Activated CD4-positive, alpha-beta T cell treated with anti-CD3 and anti-CD28 coated beads, Interleukin-10, Interleukin-2, amounts not matched to agents 100 ng/mL and 50 ng/mL, durations not matched to agents 16 hours and 8 hours (primary cell): Measurements from ENCODE around the gene MAP4.
A peak's percentile ranks its signal among the peaks of the same experiment; 100 is the strongest.
"Not testable (repeated sequence)": the region's sequence is repeated elsewhere in the genome, so short reads cannot be mapped to it uniquely, and the experiment has no call there.

Source experiments
- DNase-seq: peaks from one replicate; pipeline ENCODE4 v3.0.0-alpha.2; 2020

MAP4 gene

DNA sequence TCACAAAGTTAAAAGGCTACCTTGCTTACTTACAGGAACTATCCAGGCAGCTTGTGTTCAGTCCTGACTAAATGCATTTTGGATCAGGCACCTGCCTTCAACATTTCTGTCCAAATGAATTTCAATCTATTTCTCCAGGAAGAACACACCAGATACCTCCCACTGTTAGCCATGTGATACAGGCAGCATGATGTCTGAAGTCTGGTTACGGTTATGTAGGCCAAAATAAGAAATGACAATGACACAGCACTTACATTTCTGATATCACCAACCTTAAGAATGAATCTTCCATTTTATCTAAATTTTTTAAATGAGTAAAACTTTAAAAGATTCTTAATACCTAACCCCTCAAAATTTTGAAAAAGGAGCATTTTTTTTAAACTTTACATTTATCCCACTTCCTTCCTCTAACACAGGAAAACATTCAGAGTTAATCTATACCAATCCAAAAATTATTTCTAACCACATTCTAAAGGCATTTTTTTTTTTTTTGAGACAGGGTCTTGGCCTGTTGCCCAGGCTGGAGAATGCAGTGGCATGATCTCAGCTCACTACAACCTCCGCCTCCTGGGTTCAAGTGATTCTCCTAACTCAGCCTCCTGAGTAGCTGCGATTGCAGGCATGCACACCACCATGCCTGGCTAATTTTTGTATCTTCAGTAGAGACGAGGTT is at the start of gene MAP4:
Gene MAP4, minus strand, starts transcription at position 116 of the 673 bp plus-strand sequence. CDS start 17,556 bp downstream, outside the sequence.
- DNase-seq = no peak

- no peak for DNase-seq
Observed at GRCh38 chr3:48065035-48065434, 48.8 kb upstream of the MAP4 start.

GRCh38 chr3:48064292-48064829 is 48.1 kb upstream of the MAP4 start:
- DNase-seq = peak; percentile 27

DNA sequence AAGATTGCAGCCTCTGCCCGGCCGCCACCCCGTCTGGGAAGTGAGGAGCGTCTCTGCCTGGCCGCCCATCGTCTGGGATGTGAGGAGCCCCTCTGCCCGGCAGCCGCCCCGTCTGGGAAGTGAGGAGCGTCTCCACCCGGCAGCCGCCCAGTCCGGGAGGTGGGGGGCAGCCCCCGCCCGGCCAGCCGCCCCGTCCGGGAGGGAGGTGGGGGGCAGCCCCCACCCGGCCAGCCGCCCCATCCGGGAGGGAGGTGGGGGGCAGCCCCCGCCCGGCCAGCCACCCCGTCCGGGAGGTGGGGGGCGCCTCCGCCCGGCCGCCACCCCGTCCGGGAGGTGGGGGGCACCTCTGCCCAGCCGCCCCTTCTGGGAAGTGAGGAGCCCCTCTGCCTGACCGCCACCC is 45.4 kb upstream of the MAP4 start:
- DNase-seq = not testable (repeated sequence)

GRCh38 chr3:48058091-48058490 is 41.9 kb upstream of the MAP4 start:
- DNase-seq = no peak

- DNase-seq = no peak
Observed at GRCh38 chr3:48057521-48057920, 41.3 kb upstream of the MAP4 start.

- DNase-seq = no peak
Observed at GRCh38 chr3:48047841-48048464, 31.7 kb upstream of the MAP4 start.

- DNase-seq = peak; percentile 46
Observed at GRCh38 chr3:48042071-48042760, 26.0 kb upstream of the MAP4 start.

DNA sequence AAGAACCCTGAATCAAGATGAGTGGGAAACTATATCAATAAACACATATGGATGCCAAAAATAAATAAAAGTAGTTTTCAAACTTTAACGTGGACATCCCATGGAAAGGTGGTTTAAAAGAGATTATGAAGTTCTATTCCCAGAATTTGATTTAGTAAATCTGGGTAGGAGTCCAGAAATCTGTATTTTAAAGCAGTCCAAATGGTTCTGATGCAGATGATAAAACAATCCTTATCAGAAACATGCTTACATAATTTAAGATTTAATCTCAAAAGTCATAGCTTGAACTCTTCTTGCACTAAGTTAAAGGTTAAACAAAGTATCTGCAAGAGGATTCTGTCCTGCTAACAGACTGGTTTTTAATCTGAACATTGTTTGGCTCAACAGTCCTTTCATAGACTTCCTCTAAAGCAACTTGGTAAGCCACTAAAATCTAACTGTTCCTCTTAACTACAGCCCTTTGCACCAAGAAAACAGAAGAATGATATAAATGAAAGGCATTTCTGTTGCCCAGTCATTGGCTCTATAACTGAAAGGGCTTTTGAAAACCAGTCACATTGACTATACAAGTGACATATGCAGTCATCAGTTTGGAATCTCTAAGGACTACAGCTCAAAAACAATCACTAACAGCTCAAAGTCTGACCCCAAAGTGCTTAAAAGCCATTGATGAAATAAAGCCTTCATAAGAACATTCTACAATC is 23.4 kb upstream of the MAP4 start:
- DNase-seq = no peak

DNA sequence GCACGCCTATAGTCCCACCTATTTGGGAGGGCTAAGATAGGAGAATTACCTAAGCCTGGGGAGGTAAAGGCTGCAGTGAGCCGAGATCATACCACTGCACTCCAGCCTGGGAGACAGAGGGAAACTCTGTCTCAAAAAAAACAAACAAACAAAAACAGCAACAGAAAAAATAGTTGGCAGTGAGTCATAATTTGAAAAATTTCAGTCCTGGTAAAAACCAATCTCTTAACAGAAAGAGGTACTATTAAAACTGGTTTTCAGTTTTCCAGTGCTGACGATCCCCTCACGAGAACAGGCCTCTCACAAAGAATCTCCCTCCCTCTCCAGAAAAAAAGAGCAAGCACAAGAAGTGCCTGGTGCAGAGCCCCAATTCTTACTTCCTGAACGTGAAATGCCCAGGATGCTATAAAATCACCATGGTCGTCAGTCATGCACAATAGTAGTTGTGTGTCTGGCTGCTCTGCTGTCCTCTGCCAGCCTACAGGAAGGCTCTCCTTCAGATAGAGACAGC is 22.8 kb upstream of the MAP4 start:
- no peak for DNase-seq

GRCh38 chr3:48034000-48034516 is 17.8 kb upstream of the MAP4 start:
- DNase-seq = peak; percentile 39

GRCh38 chr3:48030188-48030587 is 14.0 kb upstream of the MAP4 start:
- peak; percentile 22 for DNase-seq

DNA sequence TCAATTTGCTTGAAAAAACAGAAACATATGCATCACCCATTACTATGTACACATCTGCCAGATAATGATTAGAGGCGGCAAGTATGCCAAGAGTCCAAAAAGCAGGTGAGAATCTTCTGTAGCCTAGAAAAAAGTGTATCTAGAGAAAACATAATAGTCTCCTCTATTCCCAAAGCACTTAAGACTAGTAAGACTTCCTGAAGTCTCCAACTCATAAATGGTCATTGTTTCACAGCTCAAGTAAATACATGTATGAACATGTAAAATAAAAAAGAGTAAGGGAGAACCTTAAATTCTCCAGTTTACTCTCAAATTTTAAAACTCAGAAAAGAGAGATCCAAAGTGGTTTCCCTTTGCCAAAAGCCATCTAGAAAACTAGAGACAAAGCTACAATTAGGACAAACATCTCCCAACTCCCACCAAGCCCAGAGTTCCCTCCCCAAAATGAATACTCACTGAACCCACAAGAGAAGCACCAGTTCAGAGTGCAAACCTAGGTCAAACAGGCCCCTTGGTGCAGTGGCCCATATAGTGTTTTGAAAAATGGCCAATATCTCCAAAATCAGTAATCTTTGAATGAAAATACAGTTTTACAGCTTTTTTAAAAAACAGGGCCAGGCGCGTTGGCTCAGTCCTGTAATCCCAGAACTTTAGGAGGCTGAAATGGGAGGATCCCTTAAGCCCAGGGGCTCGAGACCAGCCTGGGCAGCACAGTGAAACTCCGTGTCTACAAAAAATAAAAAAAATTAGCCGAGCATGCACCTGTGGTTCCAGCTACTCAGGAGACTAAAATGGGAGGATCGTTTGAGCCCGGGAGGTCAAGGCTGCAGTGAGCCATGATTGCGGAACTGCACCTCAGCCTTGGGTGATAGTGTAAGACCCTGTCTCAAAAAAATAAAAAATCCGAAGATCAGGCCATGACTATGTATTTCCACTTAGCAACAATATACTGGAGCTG is 11.0 kb upstream of the MAP4 start:
- DNase-seq = no peak

DNA sequence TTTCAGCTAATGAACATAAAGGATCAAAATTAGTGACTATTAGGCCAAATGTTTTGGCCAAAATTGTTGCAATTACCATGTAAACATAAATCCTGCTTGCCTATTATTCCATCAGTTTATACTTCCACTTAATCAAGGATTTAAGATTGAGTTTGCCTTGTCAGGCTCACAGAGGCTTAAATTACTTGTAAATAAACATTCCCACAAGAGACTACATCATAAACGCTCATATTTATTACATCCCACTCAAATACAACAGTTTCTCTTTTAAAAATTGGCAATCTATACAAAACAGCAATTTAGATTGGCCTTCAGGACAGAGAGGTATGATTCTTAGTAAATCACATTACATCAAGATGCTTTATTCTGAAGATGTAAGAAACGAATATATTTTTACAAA is 9.9 kb upstream of the MAP4 start:
- DNase-seq = no peak

DNA sequence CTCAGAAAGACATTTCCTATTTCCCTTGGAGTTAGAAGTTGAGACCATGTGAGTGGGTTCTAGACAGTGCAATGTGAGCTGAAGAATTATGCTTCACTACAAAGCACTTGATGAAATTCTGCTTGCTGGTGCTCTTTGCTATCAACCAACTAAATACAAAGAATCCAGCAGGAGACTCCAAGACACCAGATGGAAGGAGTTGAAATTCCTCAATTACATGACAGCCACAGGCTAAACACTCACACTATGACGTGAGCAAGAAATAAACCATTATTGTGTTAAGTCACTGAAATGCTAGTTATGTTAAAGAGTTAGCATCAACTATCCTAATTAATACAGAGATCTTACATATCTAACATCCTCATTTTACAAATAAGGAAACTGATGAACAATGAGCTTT is 8.2 kb upstream of the MAP4 start:
- no peak for DNase-seq

DNA sequence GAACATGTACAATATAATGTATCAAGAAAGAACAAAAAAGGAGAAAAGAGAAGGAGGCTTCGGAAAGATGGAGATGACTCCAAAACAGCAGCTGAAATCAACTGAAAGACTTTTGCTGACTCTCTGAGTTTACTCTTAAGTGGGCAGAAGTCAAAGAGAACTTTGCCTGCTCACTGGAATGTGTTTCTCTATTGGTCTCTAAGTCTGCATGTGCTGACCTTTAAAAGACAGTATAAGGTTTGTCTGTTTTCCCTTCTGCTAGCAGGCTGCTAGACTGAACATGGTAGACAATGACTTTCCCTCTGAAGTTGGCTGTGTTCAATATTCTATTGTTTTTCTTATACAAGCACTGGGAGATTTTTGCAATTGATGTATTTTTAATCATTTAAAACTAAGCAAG is 7.2 kb upstream of the MAP4 start:
- no peak for DNase-seq

DNA sequence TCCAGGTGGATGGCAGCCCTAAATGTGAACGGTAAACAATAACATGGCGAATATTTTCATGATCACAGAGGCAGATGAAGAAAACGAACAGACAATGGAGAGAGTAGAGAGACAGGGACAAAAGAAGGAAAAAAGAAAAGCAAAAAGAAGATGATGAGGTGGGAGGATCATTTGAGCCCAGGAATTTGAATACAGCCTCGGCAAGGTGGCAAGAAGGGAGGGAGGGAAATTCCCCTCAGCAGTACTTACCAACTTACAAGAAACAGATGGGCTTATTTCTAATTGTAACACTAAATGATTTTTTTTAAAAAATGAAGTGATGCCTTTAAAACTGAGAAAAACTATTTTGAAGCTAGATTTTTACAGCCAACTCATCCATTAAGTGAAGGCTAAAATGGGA is 6.0 kb upstream of the MAP4 start:
- no peak for DNase-seq

DNA sequence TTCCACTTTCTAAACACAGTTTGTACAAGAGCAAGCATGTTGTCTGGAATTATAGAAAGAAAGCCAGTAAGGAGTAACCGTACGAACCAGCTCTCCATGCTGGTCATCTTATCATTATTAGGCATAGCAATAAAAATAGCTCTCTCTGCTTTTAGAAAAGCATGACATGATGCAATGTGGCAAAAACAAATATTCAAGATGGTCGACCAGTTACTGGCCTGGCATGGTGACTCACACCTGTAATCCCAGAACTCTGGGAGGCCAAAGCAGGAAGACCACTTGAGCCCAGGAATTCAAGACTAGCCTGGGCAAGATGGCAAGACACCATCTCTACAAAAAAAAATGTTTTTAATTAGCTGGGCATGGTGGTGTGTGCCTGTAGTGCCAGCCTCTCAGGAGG is 2.6 kb upstream of the MAP4 start:
- no peak for DNase-seq

DNA sequence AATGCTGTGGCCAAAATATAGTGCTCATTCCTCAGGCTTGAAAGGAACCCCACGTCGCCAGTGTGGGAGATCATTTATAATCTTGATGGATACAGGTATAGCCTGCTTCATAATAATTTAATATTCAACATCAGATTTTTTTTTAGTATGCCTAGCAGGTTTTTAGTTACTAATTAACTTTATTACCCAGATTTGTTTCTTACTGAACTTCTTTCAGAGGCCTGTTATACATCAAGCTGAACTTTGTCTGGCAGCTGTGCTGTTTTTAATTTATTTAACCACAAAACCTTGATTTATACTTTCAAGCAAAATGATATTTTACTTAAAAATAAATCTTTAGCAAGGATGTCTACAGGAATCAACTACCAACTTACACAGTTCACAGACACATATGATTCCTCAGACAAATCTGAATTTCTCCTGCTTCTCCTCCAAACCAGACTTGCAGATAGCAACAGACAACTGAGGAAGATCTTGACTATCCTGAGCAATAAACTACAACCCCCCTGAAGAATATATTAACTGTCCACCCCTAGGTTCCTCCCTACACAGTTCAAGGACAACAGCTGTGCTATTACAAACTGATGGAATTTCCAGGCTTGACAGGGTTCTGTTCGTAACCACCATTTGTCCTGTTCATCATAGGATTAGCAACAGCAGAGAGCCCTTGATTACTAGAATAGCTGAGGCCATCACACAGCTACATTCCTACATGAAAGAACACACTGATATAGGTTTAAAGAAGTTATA is 610 bp downstream of the MAP4 start:
- DNase-seq = no peak

DNA sequence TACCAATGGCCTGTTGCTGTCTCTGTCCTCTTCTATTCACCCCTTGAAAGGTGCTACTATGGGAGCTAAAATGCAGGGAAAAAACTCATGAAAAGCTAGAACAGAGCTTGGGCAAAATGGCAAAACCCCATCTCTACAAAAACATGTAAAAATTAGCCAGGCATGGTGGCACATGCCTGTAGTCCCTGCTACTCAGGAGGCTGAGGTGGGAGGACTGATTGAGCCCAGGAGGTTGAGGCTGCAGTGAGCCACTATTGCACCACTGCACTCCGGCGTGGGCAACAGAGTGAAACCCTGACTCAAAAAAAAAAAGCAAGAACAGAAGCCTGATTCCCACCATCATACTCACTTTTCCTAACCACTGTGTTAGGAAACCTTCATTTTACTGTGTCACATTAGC is 1.9 kb downstream of the MAP4 start:
- no peak for DNase-seq
